Putamen (tissue), 1 donor: ENCODE results near the gene RPRD1B.

Experiments
- DNase-seq: peaks from one replicate; pipeline ENCODE4 v3.0.0-alpha.2; 2016; ENCODE audit warnings: low spot score

Gene RPRD1B

DNA sequence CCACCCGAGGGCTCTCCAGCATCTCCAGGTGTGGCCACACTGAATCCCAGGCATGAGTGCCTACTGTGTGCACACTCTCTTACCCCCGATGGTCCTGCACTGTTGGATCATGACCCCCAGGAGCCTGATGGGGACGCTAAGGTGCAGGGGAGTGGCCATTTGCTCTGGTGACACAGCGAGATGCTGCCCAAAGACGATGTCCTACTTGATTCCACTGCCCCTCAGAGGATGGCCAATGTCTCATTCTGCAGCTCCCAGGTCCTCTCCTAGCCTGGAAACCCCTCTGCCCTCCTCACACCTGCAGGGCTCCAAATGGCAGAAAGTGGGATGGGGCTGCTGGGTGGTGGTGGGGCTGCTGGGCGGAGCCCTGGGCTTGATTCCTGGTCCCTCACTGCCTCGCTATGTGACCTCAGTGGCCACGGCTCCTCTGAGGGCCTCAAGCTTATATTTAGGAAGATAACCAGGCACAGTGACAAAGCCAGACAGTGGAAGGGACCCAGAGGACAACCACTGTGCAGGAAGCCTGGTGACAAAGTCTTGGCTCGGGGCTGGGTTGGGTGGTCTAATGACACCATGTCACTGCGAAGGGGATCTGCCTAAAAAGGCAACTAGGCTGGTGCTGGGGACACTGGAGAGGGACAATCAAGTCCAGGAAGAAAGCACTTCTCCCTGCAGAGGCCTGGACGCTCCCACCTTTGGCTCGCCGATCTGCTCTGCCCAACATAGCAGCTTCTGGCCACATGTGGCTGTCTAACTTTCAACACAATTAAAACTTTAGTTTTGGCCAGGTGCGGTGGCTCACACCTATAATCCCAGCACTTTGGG lies 103.1 kb downstream of the RPRD1B start:
- DNase-seq: no peak

DNA sequence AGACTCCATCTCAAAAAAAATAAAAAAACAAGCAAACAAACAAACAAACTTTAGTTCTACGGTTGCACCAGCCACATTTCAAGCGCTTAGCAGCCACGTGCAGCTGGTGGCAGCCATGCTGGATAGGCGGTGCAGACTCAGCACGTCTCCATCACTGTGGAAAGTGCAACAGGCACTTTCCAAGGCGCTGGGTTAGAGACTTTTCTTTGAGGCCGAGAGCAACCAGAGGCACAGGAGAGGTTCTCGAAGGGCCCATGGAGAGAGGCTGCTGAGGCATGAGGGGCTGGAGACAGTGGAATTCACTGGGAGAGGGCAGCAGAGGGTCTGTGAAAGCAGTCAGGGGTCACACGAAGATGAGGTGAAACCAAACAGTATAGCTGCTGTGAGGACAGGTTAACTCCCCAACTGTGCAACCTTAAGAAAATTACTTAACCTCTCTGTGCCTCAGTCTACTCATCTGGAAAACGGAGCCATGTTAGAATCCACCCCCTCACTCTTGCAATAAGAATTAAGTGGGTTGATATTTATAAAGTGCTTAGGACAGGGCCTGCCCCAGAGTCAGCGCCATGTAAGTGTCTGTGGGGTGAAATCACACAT lies 104.0 kb downstream of the RPRD1B start:
- no peak for DNase-seq

DNA sequence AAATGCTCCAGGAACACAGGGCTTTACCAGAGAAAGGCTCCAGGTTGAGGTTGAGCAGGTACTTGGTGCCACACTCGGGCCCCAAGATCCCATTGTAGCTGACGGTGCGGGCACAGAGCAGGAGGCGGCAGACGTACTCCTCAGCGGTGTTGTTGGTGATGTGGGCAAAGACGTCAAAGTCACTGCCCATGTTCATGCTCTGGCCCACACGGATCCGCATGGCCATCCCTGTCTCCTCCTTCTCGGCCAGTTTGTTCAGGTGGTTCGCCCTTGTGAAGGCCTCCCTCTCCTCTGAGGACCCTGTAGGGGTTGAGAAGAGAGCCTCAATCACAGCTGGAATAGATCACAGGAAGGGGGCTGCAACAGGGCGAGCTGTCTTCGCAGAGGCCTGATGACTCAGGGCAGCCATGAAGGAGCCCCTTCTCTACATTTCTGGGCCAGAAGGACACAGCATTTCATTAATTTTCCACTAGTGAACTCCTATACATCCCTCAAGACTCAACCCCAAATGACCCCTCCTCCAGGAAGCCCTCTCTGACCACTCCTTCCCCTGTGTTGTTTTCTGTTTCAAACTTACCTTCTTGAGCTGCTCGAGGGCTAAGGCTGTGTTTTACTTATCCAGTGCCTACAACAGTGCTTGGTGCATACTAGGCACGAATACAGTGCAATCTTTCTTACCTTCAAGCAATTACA lies 104.7 kb downstream of the RPRD1B start:
- no peak for DNase-seq

DNA sequence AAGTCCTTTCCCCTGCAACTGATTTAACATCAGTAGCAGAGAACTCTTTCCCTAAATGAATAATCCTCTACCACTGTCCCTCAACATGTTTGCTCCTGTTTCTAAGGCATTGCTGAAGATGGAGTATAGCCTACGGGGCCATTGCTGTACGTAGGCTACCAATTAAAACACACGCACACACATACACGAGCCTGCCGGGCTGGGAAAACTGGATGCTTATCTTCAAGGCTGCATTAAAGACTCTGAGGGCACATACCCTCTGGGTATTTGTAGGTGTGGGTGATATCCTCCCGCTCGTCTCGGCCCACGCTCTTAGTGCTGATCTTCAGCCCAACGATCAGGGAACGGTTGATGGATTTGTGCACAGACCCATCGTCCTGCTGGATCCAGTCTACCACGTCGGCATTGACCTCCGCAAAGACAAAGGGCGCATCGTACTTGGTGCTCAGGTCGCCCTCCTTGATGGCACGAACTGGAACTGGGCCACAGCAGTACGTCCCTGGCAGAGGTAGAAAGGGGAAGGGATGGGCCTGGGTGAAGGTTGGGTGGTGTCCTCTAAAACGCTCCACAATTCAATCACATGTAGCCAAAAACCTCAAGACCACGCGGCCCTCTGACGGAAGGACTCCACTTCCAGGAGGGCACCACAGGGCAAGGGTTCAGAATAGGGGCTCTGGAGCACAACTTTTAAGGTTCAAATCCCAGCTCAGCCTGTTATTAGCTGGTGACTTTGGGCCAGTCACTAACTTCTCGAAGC lies 105.8 kb downstream of the RPRD1B start:
- DNase-seq: no peak

DNA sequence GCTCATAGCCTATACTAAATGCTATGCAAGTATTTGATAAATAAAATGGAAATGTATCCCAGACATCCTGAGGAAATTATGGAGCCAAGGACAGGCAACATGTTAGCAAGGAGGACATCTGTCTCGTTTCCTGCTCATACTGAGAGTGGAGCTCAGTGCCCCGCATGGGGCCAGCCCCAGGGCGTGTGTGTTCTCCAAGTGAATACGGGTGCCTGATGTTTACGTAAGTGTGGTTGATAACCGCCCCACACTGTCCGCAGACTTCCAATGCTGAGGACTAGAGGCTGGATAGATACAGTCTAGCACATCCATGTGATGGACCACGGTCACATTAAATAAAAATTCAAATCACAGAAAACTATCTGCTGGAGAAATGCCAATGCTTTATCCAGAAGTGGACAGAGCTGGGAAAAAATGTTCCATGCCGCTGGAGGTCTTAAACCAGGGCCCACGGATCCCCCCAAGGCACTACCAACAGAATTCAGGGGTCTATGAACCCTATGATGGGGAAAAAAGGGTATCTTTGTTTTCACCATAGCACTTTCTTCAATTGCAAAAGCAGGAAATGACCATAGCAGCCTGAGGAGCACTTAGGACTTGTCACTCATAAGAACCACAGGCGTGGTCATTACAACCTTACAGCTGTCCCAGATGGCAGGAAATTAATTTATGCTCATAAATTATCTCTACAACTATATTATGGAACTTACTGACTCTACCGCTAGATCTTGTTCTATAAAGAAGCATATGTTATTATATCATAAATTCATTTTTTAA lies 106.6 kb downstream of the RPRD1B start:
- no peak for DNase-seq

DNA sequence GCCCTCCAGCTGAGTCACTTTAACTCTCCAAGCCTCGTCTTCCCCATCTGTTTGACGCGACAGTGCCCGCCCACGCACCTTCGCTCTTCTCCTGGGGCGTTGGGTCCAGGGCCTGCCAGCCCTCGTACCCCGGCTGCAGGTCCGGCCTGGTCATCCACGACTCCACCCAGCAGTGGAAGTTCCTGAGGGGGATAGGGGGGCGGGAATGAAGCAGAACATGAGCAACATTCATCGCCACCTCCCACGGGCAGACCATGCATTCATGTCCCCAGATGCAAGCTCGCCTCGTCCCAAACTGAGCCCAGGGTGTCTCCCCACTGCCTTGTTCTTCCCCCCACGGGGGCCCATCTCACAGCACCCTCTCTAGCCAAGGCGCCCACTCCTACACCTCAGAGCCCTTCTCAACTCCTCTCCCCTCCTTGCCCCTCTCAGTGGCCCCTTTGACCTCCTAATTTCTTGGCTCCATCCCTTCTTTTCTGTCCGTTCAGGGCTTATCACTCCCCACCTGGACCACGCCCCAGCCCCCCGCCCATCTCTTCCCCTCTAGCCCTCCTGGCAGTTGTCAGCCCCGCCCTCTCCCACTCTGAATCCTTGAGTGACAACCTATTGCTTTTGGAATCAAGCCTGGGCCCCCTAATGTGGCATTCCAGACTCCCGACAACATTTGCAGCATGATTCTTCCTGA lies 107.8 kb downstream of the RPRD1B start:
- no peak for DNase-seq
